ENCODE data around the gene R3HDM2.

The R3HDM2 gene

DNA sequence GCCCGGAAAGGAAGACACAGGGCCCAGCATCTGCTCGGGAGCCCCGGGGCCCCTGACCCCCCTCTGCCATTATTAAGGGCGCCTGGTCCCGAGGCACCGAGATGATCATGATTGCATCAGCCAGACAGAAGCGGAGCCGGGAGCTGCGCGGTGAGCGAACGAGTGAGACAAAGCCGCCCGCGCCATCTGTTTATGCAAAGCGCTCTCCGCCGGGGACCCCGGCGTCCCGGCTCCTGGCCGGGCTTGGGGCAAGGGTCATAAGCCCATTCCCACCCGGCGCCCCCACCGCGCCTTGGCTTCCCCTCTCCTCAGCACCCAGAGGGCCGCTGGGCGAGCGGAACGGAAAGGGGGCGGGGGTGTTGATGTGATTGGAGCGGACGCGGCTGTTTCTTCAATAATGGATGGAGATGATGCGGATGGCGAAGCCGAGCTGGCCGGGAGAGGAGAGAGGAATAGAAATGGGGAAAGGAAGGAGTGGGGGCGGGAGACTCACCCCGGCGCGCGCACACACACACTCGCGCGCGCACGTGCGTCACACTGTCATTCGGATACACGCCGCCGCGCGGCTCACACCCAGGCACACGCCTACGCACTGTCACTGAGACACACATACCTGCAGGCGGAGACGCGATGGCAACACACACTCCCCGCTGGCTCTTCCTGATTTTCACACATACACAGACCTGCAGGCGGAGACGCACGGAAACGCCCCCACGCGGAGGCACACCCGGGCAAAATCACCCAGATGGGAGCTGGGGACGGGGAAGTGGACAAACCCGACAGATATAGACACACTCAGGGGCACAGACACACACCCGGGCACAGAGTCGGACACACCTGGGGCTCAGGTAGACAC lies 190.5 kb downstream of the R3HDM2 start:
- DNase-seq (ENCODE audit: low read depth): no peak

DNA sequence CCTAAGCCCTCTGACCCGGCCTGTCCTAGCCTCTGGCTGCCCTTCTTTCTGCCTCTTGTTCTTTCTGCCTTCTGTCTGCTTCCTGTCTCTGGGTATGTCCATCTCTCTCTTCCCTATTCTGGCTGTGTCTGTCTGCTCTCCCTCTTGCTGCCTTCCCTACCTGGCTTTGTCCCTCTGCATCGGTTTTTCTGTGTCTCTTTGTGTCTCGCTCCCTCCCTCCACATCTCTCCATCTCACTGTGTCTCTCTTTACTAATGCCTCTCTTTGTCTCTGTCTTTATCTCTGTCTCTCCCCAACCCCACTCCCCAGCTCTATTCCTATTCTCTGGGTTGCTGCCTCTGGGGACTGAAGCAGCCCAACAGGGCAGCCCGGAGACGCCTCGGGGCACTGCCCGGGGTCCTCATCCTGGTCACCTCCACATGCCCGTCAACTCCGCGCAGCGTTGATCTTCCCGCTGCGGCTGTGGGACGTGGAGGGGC lies 191.2 kb downstream of the R3HDM2 start:
- DNase-seq (ENCODE audit: low read depth): no peak

DNA sequence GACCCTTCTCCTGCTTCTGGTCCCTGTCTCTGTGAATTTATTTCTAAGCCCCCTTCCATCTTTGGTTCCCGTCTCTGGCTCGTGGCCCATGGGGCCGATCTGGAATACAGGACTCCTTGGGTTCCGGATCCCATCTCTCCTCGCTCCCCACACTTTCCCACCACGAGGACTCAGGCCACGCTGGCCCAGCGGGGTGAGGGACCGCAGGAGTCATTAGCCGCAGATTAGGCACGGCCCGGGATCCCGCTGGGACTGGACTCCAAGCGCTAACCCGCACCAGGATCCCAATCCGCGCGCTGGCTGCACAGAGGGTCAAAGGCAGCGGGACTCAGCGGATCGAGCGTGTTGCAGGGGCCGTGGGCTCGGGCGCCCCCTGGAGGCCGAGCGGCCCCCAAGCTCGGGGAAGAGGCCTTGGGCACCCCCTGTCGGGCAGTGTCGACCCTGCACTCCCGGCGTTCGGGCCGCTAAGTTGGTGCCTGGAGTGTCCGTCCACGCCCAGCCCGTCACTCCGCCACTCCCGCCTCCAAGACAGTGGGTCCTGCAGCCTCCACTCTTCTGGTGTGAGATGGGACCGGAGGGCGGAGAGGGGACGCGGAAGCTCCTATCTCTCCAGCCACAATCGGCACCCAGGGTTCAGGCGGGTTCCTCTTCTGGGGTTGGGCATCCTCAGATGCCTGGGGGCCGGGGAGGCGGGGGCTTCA lies 191.8 kb downstream of the R3HDM2 start:
- DNase-seq (ENCODE audit: low read depth): no peak

DNA sequence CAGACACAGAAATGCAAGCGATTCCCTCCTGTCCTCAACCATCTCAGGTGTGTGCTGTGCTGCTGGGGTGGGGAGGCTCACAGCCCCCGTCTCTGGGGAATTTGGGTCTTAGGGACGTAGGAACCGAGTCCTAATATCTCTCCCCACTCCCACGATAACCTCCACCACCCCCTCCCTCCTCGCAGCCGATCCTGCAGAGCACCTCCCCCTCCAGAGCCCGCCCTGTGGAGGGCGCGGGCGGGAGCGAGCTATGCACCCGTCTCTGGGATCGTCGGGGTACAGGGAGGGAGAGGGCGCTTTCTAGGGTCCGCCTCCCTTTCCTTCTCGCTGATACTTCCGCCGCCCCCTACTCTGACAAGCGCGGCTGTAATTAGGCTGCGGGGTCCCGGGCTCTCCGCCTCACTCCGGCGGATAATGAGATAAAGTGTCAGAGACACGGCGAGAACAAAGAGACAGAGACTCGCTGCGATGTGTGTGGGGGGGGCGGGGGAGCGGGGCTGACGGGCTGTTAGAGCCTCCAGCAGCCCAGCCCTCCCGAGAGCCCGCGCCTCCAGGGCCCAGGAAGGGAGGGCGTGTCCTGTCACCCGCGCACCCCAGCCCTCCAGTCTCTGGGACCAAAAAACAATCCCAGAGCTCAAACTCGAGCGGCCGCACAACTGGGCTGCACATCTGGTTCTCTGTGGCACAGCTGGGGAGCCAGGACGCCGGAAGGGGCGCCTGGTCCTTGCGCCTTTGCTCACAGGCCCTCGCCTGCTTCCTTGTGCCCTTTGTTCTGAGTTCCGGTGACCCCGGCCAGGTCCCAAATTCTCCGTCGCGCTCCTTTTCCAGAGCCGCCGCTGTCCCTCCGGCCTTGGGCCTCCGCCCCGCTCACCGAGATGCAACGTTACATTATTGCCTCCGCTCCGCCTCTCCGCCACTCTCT lies 192.7 kb downstream of the R3HDM2 start:
- DNase-seq (ENCODE audit: low read depth): no peak

DNA sequence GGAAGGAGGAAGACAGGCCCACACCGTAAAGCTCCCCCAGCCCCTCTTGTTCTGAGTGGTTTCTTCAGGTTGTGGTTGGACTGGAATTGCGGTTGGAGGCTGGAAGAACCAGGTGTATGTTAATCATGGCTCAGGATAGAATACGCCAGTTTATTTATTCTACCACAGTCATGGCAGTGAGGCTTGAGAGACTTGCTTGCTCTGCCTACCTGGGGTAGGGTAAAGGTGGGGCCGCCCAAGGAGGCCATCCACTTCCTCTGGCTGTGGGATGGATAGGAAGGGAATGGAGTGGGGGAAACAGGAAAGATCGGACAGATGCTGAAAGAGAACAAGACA lies 193.3 kb downstream of the R3HDM2 start:
- DNase-seq (ENCODE audit: low read depth): no peak

DNA sequence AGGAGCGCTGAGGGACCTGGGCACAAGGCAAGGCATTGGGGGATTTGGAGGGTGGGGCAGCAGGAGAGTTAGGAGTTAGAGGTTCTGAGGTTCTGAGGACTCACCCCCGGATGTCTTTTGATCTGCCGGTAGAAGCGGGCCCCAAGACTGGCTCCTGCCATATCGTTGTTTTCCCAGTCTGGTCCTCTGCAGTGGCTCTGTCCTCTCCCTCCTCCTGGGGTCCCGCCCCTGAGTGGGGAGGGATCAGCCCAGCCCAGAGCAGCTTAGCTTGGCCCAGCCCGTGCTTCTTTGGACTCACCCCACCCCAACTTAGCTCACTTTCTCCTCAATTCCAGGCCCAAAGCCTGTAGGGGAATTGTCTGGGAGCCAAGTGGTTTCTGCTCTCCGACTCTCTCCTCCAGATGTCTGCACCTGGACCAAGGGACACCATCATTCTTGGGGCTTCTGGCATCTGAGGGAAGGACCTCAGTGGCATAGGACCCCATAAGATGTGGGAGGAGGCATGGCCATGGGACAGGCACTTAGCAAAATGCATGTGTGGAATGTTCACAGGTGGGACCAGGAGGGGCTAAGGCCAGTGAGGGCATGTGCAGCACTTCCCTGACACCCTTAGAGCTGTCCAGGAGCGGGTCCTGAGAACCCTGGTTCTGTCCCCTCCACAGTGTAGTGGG lies 193.8 kb downstream of the R3HDM2 start:
- DNase-seq (ENCODE audit: low read depth): no peak

DNA sequence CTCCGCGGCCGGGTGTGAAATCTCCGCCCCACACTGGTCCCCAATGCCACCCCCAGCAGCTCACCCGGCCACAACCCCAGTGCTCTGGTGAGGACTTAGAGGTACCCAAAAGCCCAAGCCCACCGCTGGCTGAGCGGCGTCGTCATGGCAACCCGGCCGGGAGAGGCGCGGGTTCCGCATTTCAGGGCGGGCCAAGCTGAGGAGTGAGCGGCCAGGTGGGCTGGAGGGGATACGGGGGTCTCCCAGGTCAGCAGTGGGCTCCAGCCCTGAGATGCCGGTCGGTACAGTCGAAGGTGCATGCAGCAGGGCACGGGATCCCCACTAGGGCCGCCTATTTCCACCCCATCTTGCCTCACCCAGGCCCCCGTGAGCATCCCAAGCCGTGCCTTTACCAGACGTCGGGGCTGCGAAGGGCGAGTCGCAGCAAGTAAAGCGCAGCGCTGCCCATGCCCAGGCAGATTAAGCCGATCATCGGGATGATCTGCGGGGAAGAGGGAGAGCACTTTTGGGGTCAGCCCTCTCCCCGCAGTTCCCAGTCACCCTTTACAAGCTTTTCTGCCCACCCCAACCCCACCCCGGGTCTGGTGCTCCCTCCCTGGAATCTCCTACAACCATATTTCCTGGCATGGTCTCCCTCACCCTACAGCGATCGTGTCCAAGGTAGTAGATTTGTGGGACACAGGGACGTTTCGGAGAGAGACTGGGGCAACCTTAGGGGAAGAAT lies 194.5 kb downstream of the R3HDM2 start:
- DNase-seq (ENCODE audit: low read depth): no peak

DNA sequence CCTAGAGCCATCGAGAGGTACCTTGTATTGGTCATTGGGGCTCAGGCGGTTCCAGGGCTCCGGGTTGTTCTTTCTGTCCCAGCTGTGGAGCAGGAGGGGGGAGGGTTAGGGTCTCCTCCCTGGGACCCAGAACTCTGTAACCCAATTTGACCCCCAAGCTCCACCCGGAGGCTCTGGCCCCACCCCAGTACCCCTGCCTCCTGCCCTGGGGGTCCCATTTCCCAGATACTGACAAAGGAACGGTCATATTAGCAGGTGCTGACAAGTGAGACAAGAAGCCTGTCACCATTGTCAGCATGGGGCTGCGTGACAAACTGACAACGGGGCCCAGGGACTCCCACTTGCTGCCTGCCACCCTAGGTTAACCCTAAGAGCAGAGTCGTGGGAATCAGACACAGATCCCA lies 195.1 kb downstream of the R3HDM2 start:
- DNase-seq (ENCODE audit: low read depth): no peak

DNA sequence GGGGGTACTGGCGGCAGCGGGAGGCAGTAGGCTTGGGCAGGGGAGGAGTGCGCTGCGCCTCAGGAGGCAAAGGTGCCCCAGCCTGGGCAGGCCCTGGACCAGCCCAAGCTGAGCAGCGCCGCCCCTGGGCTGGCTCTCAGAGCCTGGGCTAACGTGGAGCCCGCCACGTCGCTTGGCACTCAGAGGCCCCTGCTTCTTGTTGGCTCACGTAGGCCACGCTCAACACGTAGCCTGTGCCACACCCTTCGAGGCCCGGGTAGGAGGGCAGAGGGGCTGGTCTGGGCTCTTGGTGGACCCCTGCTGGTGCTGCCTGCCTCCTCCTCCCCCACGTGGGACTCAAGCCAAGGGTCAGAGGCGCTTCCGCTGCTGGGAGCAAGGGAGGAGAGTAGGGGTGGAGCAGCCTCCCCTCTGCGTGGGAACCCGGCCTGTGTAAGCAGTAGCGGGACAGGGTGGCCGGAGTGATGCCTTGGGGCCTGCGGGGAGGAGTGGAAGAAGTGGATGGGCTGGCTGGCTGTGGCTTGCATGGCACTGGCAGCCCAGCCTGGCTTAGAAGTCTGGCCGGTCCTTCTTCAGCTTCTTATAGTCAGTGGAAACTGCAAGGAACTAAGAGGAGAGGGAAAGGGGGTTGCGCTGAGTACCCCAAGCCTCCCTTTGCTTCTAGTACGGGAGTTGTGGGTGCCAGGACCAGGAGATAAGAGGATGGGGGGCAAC lies 195.7 kb downstream of the R3HDM2 start:
- DNase-seq (ENCODE audit: low read depth): no peak

DNA sequence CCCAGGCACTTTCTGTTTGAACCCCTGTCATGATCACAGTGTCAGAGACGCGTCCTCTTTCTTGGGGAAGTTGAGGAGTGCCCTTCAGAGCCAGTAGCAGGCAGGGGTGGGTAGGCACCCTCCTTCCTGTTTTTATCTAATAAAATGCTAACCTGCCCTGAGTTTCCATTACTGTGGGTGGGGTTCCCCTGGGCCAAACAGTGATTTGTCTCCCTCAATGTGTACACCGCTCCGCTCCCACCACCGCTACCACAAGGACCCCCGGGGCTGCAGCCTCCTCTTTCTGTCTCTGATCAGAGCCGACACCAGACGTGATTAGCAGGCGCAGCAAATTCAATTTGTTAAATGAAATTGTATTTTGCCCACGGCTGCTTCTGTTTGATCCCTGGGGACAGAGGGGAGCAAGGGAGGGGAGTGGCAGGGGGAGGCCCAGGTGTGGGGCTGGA lies 196.2 kb downstream of the R3HDM2 start:
- no peak for DNase-seq (ENCODE audit: low read depth)

DNA sequence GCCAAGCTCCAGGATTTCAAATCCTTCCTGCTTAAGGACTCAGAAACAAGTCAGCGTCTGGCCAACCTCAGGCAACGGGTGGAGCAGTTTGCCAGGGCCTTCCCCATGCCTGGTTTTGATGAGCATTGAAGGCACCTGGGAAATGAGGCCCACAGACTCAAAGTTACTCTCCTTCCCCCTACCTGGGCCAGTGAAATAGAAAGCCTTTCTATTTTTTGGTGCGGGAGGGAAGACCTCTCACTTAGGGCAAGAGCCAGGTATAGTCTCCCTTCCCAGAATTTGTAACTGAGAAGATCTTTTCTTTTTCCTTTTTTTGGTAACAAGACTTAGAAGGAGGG lies 196.6 kb downstream of the R3HDM2 start:
- no peak for DNase-seq (ENCODE audit: low read depth)

DNA sequence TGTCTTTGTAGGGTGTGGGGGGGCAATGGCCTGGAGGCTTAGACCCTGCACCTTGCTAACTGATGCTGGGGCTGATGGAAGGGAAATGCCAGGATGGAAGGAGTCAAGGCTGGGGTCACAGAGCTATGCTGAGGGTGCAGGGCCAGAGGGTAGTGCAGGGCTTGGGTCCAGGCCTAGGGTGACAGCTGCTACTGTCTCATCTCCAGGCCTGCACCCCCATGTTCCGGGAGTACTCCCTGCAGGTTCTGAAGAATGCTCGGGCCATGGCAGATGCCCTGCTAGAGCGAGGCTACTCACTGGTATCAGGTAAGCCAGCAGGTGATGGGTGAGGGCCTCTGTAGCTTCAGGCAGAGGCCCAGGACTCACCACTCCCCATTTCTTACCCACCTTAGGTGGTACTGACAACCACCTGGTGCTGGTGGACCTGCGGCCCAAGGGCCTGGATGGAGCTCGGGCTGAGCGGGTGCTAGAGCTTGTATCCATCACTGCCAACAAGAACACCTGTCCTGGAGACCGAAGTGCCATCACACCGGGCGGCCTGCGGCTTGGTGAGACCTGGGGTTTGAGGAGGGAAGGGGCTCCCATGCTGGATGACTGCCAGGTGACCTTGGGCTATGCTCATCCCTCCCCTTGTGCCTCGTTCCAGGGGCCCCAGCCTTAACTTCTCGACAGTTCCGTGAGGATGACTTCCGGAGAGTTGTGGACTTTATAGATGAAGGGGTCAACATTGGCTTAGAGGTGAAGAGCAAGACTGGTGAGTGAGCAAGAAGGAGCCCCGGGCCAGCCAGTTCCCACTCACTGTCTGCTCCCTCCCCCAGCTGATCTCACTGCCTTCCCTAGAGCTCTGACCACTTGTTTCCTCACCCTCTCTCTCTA lies 197.2 kb downstream of the R3HDM2 start:
- DNase-seq (ENCODE audit: low read depth): no peak

DNA sequence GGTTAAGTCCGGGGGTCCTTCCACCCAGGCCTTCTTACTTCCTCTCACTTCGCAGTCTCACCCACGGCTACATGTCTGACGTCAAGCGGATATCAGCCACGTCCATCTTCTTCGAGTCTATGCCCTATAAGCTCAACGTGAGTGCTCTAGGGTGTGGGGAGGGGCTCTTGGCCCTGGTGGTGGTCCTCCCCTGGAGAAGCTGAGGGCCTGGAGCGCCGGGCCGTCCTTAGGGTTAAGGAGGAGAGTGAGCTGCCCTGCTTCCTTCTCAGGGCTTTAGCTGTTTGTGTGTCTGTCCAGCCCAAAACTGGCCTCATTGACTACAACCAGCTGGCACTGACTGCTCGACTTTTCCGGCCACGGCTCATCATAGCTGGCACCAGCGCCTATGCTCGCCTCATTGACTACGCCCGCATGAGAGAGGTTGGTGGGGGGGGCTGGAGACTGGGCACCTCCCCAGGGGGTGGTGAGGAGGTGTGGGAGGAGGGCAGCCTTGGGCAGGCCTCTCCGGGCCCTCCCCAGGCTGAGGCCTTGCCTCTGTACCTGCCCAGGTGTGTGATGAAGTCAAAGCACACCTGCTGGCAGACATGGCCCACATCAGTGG lies 198.6 kb downstream of the R3HDM2 start:
- DNase-seq (ENCODE audit: low read depth): no peak

DNA sequence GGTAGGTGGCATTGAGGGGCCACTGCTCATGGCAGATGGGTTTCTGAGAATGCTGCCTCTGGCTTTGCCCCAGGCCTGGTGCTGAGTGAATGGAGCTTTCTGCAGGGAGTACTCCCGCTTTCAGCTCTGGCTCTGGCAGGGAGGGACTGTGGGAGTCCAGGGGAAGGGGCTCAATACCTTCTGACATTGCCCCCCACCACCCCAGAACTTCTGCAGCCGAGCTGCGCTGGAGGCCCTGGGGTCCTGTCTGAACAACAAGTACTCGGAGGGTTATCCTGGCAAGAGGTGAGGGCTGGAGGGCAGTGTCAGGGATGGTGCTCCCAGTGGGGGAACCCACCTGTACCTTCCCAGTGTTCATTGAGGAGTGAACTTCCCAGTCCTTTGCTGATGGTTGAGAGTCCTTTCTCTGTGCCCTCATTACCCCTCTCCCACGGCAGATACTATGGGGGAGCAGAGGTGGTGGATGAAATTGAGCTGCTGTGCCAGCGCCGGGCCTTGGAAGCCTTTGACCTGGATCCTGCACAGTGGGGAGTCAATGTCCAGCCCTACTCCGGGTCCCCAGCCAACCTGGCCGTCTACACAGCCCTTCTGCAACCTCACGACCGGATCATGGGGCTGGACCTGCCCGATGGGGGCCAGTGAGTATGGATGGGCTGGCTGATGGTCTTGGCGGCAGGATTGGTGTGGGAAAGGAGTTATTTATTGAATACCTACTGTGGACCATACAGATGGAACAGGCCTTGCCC lies 199.4 kb downstream of the R3HDM2 start:
- DNase-seq (ENCODE audit: low read depth): no peak

DNA sequence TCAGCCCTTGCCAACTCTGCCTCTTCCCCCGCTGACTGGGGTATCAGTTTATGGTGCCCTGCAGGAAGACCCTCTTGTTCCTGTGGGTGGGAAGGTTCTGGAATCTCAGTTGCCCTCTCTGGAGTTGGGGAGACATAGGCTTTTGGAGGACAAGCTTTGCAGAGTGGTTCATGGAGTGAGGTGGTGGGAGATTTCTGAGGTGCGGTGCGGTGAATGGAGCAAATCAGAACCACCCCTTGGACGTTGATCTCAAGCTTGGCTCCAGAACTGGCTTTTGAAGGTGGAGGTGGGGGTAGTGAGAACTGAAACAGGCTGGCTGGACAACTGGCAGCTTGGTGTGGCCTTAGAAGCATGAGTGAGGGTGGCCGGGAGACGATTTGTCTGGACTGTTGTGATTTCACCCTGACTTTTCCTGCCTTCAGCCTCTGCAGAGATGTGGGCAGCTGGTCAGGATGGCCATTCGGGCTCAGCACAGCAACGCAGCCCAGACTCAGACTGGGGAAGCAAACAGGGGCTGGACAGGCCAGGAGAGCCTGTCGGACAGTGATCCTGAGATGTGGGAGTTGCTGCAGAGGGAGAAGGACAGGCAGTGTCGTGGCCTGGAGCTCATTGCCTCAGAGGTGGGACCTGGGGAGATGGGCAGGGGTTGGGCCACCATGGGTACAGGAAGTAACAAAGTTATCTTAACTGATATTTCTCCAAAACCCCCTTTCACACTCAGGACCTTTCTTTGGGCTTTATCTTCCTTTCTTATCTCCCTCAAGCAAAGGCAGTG lies 200.3 kb downstream of the R3HDM2 start:
- DNase-seq (ENCODE audit: low read depth): no peak

DNA sequence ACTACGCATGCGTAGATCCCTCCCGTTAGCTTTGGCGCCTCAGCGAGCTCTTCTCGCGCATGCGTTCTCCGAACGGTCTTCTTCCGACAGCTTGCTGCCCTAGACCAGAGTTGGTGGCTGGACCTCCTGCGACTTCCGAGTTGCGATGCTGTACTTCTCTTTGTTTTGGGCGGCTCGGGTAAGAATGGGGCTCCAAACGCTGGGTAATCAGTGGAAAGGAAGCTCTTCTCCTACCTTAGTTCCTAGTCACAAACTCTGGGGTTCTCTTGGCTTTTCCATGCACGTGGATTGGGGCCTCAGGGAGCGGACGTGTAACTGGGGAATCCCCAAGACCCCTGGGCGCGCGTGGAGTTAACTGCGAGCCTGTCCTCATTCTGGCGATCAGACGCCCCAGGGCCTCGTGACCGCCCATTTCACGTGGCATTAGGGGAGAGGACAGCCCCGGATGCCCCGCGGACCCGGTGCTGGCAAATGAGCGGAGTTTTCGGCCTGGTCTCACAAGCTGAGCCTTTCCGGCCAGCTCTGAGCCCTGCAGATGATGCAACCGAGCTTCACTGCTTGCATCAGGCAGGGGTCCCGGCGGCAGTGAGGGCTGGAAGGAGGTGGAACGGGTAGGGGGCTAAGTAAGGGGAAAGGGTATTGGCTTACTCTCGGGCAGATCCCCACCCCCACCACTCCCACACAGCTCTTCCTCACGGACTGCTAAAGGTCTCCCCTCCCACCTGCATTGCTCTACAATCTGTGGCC lies 201.0 kb downstream of the R3HDM2 start, which contains the start of gene SHMT2:
Gene SHMT2 (plus strand): TSS at position 78 of the 747 bp plus-strand sequence. CDS start 68 bp downstream, at position 146.
- DNase-seq (ENCODE audit: low read depth): peak; percentile 90

All from HS-27A (cell line).